Stomach (tissue), 9 donors: ENCODE results near the gene LGR4. TPM values are rescaled to one million over a fixed set of nuclear protein-coding genes. Genes with fewer than 3 reads are reported as not detected.

ENCODE experiments used
- DNase-seq, 2 donors: peaks; one replicate each; pipeline versions ENCODE4 v3.0.0 to v3.0.0-alpha.2; 2013 to 2019
- H3K27ac ChIP-seq, 5 donors: fragments of 200-600 bp in 4 of 5; sonication (generic) in 4 of 5; one replicate each; pipeline ENCODE4 v1.5.1; 2013 to 2019; ENCODE audit warnings: mild to moderate bottlenecking in 1 of 5, moderate library complexity in 1 of 5
- H3K27me3 ChIP-seq, 3 donors: fragments of 200-600 bp; sonication (generic); one replicate each; pipeline ENCODE4 v1.5.1; 2017 to 2019; ENCODE audit warnings: mixed run types in 1 of 3
- H3K36me3 ChIP-seq, 4 donors: fragments of 200-600 bp; sonication (generic); 1 replicate in 3 of 4; 2 replicates in 1 of 4; pipeline ENCODE4 v1.5.1; 2016 to 2019
- H3K4me1 ChIP-seq, 4 donors: fragments of 200-600 bp; sonication (generic); one replicate each; pipeline ENCODE4 v1.5.1; 2016 to 2019
- H3K4me3 ChIP-seq, 4 donors: fragments of 200-600 bp; sonication (generic) in 3 of 4; one replicate each; pipeline ENCODE4 v1.5.1; 2016 to 2019; ENCODE audit warnings: mild to moderate bottlenecking in 1 of 4
- H3K9me3 ChIP-seq, 4 donors: fragments of 200-600 bp; sonication (generic); one replicate each; pipeline ENCODE4 v1.5.1; 2016 to 2019
- CTCF ChIP-seq, 7 experiments: fragments of 450-650 bp in 4 of 7; fragments of 200-600 bp in 3 of 7; sonication (generic) in 3 of 7; IDR thresholded peaks; one replicate each; pipeline ENCODE4 v1.5.1; 2016 to 2019; ENCODE audit warnings: antibody characterized with exemption in 7 of 7, control low read depth in 2 of 7, mild to moderate bottlenecking in 1 of 7
- EP300 ChIP-seq: sonication (generic); formaldehyde crosslinking; IDR thresholded peaks from one replicate; pipeline ENCODE4 v1.6.1; 2017; ENCODE audit warnings: antibody characterized with exemption
- POLR2A ChIP-seq, 4 donors: fragments of 450-650 bp; IDR thresholded peaks; one replicate each; pipeline ENCODE4 v1.6.1; 2016; ENCODE audit warnings: antibody characterized with exemption in 4 of 4, control low read depth in 2 of 4, mild to moderate bottlenecking in 1 of 4, moderate library complexity in 1 of 4
- POLR2AphosphoS5 ChIP-seq, 3 donors: sonication (generic); formaldehyde crosslinking; IDR thresholded peaks; one replicate each; pipeline ENCODE4 v1.6.1; 2016; ENCODE audit warnings: antibody characterized with exemption in 3 of 3
- WGBS, 5 donors: extraction: QIAGEN DNeasy Blood & Tissue Kit in 3 of 5; methylation state at CpG; one replicate each; pipeline versions ENCODE4 v1.1.5 to v1.1.7; 2013 to 2018; 5-methylcytosine and 5-hydroxymethylcytosine counted together
- intact Hi-C: fragments of 100-400 bp; cut with DNase I; formaldehyde crosslinking; loops from one replicate; pipeline ENCODE4 v1.15.1; 2023; ENCODE audit warnings: low total_unique reads
- polyA plus RNA-seq, 3 donors: library from polyadenylated mRNA; stranded (reverse); fragments of 200-250 nt; gene quantifications; one replicate each; pipeline ENCODE4 v1.2.3, GENCODE V29; 2013
- total RNA-seq, 5 donors: library from RNA; depleted of rRNA; stranded (reverse); fragments of >200 nt; gene quantifications; one replicate each; pipeline versions ENCODE4 v1.1.0 to v1.2.3, GENCODE V29; 2014 to 2016
- donor health status: healthy with polysubstance abuse.
- donor health status: Bipolar disorder and iron deficiency.
- donor health status: healthy.

Gene LGR4
- total and polyA plus RNA-seq, 8 donors: 5.6 to 236 (median 31.3) TPM

- TF ChIP-seq POLR2A (IDR thresholded peaks at IDR 0.05) (no peak), EP300 (no peak), POLR2AphosphoS5 (IDR thresholded peaks at IDR 0.05) (no peak), CTCF (IDR thresholded peaks at IDR 0.05) (no peak)
- no peak for DNase-seq
- Histone ChIP-seq H3K27ac (no peak overlapping the region), H3K9me3 (no peaks in the 10 kb centered on the region), H3K4me1 (peaks cover 5 to 44% (median 19%) of the 10 kb centered on the region in 4 donors), H3K27me3 (no peaks in the 10 kb centered on the region), H3K4me3 (no peak overlapping the region), H3K36me3 (no peaks in the 10 kb centered on the region)
- intact Hi-C loops: no loop called here
- 87 to 94% (median 91%) methylated on average over 7 of the region's 7 CpGs for whole genome bisulfite sequencing, 5 donors
Observed at GRCh38 chr11:27440090-27440489, 32.5 kb downstream of the LGR4 start.

- no peak for DNase-seq
- WGBS, 5 donors: 87 to 95% (median 89%) methylated on average over 3 of the region's 3 CpGs
- Histone ChIP-seq H3K36me3 (no peaks in the 10 kb centered on the region), H3K27ac (no peak overlapping the region), H3K4me1 (peaks cover 3 to 38% (median 10%) of the 10 kb centered on the region in 4 donors), H3K9me3 (no peaks in the 10 kb centered on the region), H3K27me3 (no peaks in the 10 kb centered on the region), H3K4me3 (no peak overlapping the region)
- intact Hi-C loops: no loop called here
- no peak for TF ChIP-seq POLR2A (IDR thresholded peaks at IDR 0.05)
- TF ChIP-seq CTCF (IDR thresholded peaks at IDR 0.05): no peak
- TF ChIP-seq POLR2AphosphoS5 (IDR thresholded peaks at IDR 0.05): no peak
- TF ChIP-seq EP300: no peak
Observed at GRCh38 chr11:27438595-27438981, 34.0 kb downstream of the LGR4 start.

GRCh38 chr11:27437829-27438594, 34.6 kb downstream of the LGR4 start:
- no peaks in the 10 kb centered on the region for H3K36me3 ChIP-seq
- H3K9me3 ChIP-seq: no peaks in the 10 kb centered on the region
- no peak for DNase-seq
- H3K4me3 ChIP-seq: no peak overlapping the region
- 75 to 86% (median 78%) methylated on average over 5 of the region's 5 CpGs for WGBS, 5 donors
- intact Hi-C loops: no loop called here
- no peak overlapping the region for H3K27ac ChIP-seq
- TF ChIP-seq EP300 (no peak), CTCF (IDR thresholded peaks at IDR 0.05) (no peak), POLR2A (IDR thresholded peaks at IDR 0.05) (no peak), POLR2AphosphoS5 (IDR thresholded peaks at IDR 0.05) (no peak)
- H3K4me1 ChIP-seq: peaks cover 3 to 35% (median 8%) of the 10 kb centered on the region in 4 donors
- no peaks in the 10 kb centered on the region for H3K27me3 ChIP-seq

GRCh38 chr11:27436916-27437315, 35.7 kb downstream of the LGR4 start:
- TF ChIP-seq CTCF (IDR thresholded peaks at IDR 0.05) (no peak), EP300 (no peak), POLR2AphosphoS5 (IDR thresholded peaks at IDR 0.05) (no peak), POLR2A (IDR thresholded peaks at IDR 0.05) (no peak)
- Histone ChIP-seq H3K36me3 (no peaks in the 10 kb centered on the region), H3K4me3 (no peak overlapping the region), H3K4me1 (peaks cover 3 to 33% (median 8%) of the 10 kb centered on the region in 4 donors), H3K9me3 (no peaks in the 10 kb centered on the region), H3K27ac (no peak overlapping the region), H3K27me3 (no peaks in the 10 kb centered on the region)
- intact Hi-C loops: no loop called here
- no peak for DNase-seq
